GM04503 (cell line): ENCODE results near the gene KCNJ4.

Experiments used
- DNase-seq: peaks from one replicate; pipeline ENCODE4 v3.0.0-alpha.2; 2012; ENCODE audit warnings: low read depth

KCNJ4 gene

GRCh38 chr22:38429499-38430068, 25.4 kb downstream of the KCNJ4 start:
- DNase-seq: no peak

DNA sequence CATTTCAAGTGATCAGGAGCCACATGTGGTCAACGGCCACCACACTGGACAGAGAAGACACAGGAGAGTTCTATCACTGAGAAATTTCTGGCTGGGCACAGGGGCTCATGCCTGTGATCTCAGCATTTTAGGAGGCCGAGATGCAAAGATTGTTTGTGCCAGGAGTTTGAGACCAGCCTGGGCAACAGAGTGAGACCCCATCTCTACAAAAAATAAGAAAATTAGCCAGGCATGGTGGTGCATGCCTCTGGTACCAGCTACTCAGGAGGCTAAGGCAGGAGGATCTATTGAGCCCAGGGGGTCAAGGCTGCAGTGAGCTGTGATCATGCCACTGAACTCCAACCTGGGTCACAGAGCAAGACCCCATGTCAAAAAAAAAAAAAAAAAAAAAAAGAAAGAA, 26.3 kb downstream of the KCNJ4 start:
- no peak for DNase-seq

GRCh38 chr22:38427940-38428339, 27.1 kb downstream of the KCNJ4 start:
- no peak for DNase-seq

GRCh38 chr22:38427465-38427864, 27.5 kb downstream of the KCNJ4 start:
- DNase-seq: no peak

GRCh38 chr22:38426628-38427027, 28.4 kb downstream of the KCNJ4 start:
- no peak for DNase-seq

- DNase-seq: no peak
Observed at GRCh38 chr22:38424525-38425080, 30.4 kb downstream of the KCNJ4 start.

DNA sequence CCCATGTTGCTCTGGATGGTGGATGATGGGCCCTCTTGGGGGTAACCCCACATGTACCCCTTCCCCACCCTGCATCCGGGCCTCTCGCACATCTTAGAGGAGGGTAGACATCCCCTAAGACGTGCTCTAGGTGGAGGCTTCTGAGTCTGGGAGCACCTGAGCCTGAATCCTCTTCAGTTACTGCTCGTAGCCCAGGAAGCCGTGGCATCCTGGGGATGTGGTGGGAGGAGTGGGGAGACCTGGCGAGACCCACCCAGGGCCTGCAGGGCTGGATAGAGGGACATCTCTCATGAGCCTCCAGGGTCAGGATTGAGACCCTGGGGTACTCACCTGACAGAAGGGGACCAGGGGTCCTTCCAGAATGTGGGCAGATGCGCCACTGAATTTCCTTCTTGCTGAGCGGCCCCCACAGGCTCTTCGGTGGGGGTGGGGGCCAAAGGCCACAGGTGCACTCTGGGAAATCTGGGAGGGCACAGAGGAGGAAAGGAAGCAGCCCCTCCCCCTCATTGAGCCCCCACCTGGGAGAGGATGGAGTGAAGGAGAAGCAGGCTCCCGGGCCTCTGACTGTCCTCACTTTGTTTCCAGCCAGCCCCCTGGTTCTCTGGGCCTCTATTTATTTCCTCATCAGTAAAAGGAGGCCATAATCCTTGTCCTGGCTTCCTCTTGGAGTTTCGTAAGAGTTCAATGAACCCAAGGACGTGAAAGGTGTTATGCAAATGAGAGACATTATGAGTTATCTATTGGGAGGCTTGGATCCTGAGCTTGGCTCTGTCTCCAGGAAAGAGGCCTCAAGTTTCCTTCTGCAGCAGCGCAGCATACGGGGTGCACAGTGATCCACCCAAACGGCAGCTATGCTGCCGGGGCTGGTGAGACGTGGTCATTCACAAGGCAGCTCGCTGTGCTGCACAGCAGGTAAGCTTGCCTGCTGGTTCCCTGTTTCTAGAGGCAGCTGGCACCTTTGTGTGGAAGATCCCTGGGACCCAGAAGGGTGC, 31.2 kb downstream of the KCNJ4 start:
- no peak for DNase-seq

GRCh38 chr22:38422611-38423511, 32.1 kb downstream of the KCNJ4 start:
- no peak for DNase-seq

GRCh38 chr22:38420734-38421133, 34.3 kb downstream of the KCNJ4 start:
- no peak for DNase-seq

DNA sequence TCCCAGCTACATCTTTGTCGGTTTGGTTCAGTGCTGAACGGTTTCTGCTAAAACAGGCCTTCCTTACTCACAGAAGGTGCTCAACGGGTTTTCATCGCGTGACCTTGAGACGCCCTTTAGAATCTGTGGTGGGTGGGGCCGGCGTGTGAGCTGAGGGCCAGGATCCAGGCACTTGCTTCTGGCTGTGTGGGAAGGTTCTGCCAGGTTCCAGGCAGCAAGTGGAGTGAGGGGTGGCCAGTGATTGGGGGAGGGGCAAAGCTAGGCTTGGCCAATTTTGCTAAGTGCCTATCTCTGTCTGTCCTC, 35.2 kb downstream of the KCNJ4 start:
- DNase-seq: no peak

DNA sequence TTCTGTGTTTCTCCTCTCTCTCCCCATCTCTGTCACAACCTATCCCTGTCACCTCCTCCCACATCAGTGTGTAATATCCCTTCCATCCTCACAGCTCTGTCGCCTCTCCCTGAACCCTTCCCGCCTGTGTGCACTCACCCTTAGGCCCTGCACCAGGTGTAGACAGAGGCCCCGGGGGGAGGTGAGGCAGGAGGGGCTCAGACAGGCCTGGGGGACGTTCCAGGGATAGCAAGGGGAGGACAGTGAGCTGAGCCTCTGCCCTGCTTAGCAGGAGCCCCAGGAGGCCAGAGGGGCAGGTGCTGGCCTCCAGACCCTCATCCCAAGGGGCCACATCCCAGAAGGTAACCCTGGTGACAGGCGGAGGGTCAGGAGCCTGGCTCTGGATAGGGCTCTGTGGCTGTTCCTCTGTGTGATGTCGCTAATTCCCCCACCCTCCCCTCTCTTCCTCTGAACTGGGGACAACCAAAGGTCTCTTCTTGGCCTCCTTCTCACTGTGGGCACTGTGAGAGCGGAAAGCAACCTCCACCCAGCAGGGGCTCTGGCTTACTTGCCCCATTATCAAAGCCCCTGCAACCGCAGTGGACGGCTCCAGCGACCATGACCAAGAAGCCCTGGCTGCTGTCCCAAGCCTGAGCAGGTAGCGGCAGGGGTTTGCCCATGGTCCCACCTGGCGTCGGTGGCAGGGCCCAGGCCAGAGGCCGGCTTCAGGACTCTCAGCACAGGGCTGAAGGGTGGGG, 35.7 kb downstream of the KCNJ4 start:
- no peak for DNase-seq

DNA sequence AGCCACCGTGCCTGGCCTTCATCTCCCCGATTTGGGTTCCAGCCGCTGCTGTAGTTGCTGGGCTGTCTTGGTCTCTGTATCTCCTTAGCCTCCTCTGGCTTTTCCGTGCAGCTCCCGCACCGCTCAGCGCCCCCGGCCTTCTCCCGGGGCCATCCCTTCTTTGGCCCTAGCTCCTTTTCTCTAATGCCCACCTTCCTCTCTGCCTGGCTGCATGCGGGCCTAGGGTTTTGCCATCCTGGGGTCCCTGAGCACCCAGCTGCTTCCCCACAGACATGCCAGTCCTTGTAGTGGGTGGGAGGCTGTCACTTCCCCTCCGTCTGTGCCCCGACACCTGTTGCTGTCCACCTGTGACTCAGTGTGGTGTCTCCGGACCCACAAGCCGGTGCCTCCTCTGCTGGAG, 36.4 kb downstream of the KCNJ4 start:
- no peak for DNase-seq

- DNase-seq: no peak
Observed at GRCh38 chr22:38417252-38418060, 37.5 kb downstream of the KCNJ4 start.

DNA sequence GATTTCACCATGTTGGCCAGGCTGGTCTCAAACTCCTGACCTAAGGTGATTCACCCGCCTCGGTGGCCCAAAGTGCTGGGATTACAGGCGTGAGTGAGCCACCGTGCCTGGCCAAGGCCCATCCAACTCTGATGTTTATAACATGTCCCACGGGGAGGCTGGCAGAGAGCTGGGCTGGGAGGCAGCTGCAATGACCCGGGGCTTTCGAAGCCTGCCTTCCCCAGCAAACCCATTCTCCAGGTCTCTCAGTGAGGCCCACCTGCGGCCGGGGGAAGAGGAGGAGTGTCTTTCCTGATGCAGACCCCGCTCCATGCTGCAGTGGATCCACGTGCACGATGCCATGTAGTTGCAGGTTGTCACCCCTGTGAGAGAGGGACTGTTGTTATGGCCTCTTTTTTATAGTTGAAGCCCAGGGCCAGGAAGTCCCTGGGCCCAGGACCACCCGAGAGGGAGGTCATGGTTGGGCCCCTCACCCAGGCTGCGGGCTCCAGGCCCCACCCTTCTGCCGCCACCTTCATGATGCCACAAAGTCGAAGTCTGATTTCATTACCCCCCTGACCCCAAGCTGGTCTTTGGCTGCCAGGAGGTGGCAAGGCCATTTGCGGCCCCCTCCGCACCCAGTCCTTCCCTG, 38.3 kb downstream of the KCNJ4 start:
- DNase-seq: no peak

DNA sequence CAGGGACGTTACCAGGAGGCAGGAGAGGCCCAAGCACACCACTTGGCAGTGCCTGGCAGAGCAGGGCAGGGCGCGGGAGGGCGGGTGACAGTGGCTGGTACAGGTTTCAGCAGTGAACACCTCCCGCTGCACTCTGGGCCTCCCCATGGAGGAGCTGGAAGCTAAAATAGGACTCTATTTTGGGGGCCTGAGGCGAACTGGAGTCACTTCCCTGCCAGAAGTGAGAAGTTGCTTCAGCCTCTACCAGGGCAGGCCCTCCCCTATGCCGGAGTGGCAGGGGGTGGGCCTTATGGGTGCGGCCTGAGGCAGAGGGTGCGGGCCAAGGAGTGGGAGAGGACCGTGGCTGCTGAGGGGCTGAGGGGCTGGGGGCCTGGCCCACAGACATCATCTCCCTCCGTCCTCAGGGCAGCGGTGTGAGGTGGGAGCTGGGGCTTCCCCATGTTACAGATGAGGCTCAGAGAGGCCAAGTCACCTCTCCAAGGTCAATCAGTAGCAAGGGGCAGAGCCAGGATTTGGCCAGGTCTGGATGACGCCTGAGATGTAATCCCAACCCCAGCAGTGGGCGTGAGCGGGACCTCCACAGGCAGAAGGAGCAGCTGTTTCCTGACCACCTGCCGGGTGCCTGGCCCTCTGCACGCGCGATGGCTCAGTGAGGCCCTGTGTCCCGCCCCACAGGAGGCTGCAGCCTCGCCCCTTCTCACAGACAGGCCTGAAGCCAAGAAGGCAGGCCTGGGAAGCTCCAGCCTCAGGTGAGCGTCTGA, 39.3 kb downstream of the KCNJ4 start:
- DNase-seq: no peak

DNA sequence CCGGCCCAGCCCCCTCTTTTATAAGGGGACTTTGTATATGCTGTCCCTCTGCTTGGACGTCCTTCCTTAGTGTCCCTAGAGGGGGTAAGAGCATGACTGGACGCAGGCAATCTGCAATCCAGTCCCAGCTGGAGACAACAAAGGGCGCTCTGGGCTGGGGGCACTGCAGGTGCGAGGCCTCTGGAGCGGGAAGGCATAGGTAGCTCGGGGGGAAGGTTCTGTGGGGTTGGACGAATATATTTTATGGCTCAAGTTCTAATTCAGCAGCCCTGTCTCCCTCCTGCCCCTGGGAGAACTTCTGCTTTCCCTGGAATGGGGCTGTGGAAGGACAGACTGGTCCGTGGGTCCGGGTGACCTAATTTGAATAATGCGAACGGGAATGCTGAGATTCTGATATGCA, 40.0 kb downstream of the KCNJ4 start:
- DNase-seq: no peak

GRCh38 chr22:38414009-38414395, 41.0 kb downstream of the KCNJ4 start:
- DNase-seq: no peak

- no peak for DNase-seq
Observed at GRCh38 chr22:38413085-38414008, 41.7 kb downstream of the KCNJ4 start.
